GM21723 (cell line): ENCODE data around the gene TBC1D9B.

ENCODE experiments used
- ATAC-seq: cut with Tn5 transposase; IDR thresholded peaks from one replicate; pipeline ENCODE4 v1.9.1; 2021; ENCODE audit warnings: mild to moderate bottlenecking, moderate library complexity; ENCODE audit not compliant: unreplicated experiment

The TBC1D9B gene

GRCh38 chr5:179822059-179822432, 85.7 kb downstream of the TBC1D9B start:
- ATAC-seq, result no peak

DNA sequence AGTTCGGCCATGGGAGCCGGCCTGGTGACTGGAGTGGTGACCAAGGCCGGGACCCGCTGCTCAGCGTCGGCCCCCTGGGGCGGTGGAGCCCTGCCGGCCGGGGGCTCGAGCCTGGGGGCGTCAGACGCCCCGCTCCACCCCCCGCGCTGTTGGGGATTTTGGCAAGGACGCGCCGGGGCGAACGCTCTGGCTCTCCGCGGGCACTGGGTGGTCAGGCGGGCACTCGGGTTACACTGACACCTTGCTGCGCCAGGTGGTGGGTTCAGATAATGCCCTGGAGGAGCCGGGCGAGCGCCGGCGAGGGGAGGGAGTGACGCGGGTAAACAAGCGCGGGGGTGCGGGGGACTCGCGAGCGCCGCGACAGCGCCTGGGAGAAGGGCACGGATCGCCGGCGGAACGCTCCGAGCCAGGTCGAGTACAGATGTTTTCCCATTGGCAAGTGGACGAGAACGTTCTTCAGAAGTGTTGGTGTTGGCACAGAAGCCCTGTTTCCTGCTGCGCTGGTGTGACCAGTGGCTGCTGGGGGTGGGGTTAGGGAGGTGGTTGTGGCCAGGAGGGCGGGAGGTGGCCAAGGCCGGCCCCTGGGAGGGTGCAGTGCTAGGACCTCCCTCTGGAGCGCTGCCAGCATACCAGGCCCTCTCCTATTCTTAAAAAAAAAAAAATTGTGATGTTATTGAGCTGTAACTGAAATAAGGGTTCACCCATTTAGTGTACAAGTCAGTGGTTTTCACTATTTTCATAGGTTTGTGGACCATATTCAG, 86.2 kb downstream of the TBC1D9B start:
- ATAC-seq, result peak; percentile 48

GRCh38 chr5:179820483-179821297, 87.0 kb downstream of the TBC1D9B start, which contains the start of gene SQSTM1:
Gene SQSTM1 (plus strand): TSS chr5:179820905. CDS start chr5:179820937, 32 bp downstream.
- ATAC-seq, result peak; percentile 39

DNA sequence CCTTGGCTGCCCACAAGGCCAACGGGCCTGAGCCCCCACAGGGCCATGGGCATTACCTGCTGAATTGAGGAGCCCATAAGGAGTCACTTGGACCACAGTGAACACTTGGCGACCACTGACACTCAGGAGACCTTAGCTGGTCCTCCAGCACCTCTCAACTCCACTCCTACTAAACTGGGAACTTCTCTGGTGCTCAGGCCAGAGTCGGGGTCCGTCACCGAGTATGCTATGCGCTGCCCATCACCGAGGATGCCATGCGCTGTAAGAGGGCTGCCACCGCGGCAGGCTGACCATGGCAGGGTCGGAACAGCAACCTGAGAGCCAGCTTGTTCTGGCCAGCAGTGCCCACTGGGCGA, 87.6 kb downstream of the TBC1D9B start:
- ATAC-seq, result no peak

GRCh38 chr5:179819296-179820126, 88.2 kb downstream of the TBC1D9B start:
- ATAC-seq, result no peak

GRCh38 chr5:179818746-179819295, 88.9 kb downstream of the TBC1D9B start:
- peak; percentile 66 for ATAC-seq

- no peak for ATAC-seq
These were observed 89.6 kb downstream of the TBC1D9B start for GRCh38 chr5:179817890-179818745.

- ATAC-seq, result no peak
These were observed 90.2 kb downstream of the TBC1D9B start for GRCh38 chr5:179817470-179817840.

DNA sequence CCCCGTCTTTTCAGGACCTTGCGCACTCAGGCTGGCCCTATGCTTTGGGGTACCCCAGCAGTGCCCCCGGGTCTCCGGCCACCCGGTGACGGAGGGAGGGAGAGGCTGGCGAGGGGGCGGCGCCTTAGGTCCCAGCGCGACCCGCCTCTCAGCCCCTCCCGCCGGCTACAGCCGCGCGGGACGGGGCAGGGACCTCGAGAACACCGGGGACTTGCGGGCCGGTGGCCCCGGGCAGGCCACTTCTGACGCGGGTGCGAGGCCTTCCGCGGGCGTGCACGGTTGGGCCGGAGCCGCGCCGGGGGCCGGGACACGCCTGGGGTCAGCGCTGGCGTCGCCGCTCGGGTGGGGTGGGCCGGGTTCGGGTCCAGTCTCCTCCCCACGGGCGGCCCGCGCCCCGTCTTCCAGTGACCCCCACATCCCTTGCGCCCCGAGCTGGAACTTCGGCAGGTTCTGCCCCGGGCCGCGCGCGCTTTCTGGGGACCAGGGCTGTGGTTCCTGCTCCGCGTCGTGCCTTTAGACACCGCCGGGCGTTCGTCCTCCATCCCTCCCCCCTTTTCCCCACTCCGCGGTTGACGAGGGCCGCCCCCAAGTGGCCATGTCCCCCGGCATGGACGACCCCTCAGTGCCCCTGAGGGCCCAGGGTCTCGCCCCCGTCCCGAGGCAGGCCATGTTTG, 90.8 kb downstream of the TBC1D9B start:
- ATAC-seq, result no peak

GRCh38 chr5:179816401-179816795, 91.3 kb downstream of the TBC1D9B start:
- ATAC-seq, result no peak

GRCh38 chr5:179815491-179816249, 92.0 kb downstream of the TBC1D9B start:
- ATAC-seq, result no peak

GRCh38 chr5:179814090-179814489, 93.6 kb downstream of the TBC1D9B start:
- ATAC-seq, result no peak

GRCh38 chr5:179812997-179813607, 94.6 kb downstream of the TBC1D9B start:
- no peak for ATAC-seq

DNA sequence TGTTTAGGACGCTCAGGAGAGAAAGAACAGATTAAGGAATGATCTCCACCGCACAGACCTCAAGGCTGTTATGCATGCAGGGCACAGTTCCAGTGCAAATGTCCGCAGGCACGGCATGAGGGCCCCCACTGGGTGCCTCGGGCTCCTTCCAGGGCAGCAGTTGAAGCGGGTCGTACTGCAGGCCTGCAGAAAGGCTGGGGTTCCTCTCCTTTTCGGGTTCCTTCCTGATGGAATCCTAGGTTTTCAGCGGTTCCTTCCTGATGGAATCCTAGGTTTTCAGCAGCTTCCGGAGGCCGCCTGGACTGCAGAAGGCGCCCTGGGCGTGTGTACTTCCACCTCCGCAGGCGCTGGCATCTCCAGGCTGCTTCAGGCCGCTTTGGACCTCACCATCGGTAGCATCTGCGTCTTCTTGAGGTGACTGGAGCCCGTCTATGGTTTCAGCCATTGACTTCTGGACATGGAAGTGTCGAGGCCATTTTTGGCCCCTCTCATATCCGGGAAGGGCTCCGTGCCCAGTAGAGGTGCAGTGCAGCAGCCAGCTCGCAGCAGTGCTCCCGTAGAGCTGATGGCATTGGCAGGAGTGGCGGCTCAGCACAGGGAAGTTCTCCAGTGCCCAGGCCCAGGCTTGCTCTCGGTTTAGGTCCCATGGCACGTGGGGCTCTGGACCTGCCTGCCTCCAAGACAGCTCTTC, 95.4 kb downstream of the TBC1D9B start:
- ATAC-seq, result no peak
